Ascending aorta (tissue), 2 donors: ENCODE results near the gene CNDP1. TPM values are rescaled to one million over a fixed set of nuclear protein-coding genes. Genes with fewer than 3 reads are reported as not detected.
A peak's percentile ranks its signal among the peaks of the same experiment; 100 is the strongest.

Experiments
- DNase-seq, 2 donors: peaks; one replicate each; pipeline ENCODE4 v3.0.0-alpha.2; 2019; ENCODE audit warnings: low spot score in 2 of 2
- H3K27ac ChIP-seq, 2 donors: fragments of 200-600 bp; sonication (generic); one replicate each; pipeline ENCODE4 v1.5.1; 2016 to 2017; ENCODE audit warnings: mild to moderate bottlenecking in 1 of 2
- H3K27me3 ChIP-seq: fragments of 200-600 bp; sonication (generic); one replicate; pipeline ENCODE4 v1.5.1; 2017
- H3K36me3 ChIP-seq, 2 donors: fragments of 200-600 bp; sonication (generic); one replicate each; pipeline ENCODE4 v1.5.1; 2016
- H3K4me1 ChIP-seq, 2 donors: fragments of 200-600 bp; sonication (generic); one replicate each; pipeline ENCODE4 v1.5.1; 2016 to 2017; ENCODE audit warnings: mild to moderate bottlenecking in 1 of 2
- H3K4me3 ChIP-seq, 2 donors: fragments of 200-600 bp; sonication (generic); one replicate each; pipeline ENCODE4 v1.5.1; 2016 to 2017; ENCODE audit warnings: mild to moderate bottlenecking in 1 of 2
- H3K9me3 ChIP-seq, 2 donors: fragments of 200-600 bp; sonication (generic); one replicate each; pipeline ENCODE4 v1.5.1; 2016
- CTCF ChIP-seq, 3 experiments: fragments of 200-600 bp in 2 of 3; fragments of 450-650 bp in 1 of 3; sonication (generic) in 2 of 3; IDR thresholded peaks; one replicate each; pipeline ENCODE4 v1.5.1; 2016 to 2019; ENCODE audit warnings: antibody characterized with exemption in 3 of 3, mild to moderate bottlenecking in 1 of 3, moderate library complexity in 1 of 3
- intact Hi-C: fragments of 100-400 bp; cut with DNase I; formaldehyde crosslinking; loops from one replicate; pipeline ENCODE4 v1.15.1; 2023
- total RNA-seq: library from RNA; depleted of rRNA; stranded (reverse); fragments of >200 nt; gene quantifications from one replicate; pipeline ENCODE4 v1.1.0, GENCODE V29; 2016

CNDP1 gene, protein sequence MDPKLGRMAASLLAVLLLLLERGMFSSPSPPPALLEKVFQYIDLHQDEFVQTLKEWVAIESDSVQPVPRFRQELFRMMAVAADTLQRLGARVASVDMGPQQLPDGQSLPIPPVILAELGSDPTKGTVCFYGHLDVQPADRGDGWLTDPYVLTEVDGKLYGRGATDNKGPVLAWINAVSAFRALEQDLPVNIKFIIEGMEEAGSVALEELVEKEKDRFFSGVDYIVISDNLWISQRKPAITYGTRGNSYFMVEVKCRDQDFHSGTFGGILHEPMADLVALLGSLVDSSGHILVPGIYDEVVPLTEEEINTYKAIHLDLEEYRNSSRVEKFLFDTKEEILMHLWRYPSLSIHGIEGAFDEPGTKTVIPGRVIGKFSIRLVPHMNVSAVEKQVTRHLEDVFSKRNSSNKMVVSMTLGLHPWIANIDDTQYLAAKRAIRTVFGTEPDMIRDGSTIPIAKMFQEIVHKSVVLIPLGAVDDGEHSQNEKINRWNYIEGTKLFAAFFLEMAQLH
- total RNA-seq, result not detected

- no peaks in the 10 kb centered on the region for H3K9me3 ChIP-seq
- H3K27ac ChIP-seq, result no peak within 1 kb of the TSS
- H3K36me3 ChIP-seq, result no peaks in the 10 kb centered on the region
- TF ChIP-seq CTCF (IDR thresholded peaks at IDR 0.05), result no peak
- H3K27me3 ChIP-seq, result no peaks in the 10 kb centered on the region
- peak in 1 of 2 donors; percentile 41 for DNase-seq
- no peaks in the 10 kb centered on the region for H3K4me1 ChIP-seq
- H3K4me3 ChIP-seq, result no peak within 1 kb of the TSS
- intact Hi-C loops, result no loop called here
Observed at GRCh38 chr18:74534150-74534969, at the start of gene CNDP1. TSS of gene CNDP1 (plus strand) at chr18:74534500. CDS start at chr18:74534668, 168 bp downstream.

- no peaks in the 10 kb centered on the region for H3K36me3 ChIP-seq
- DNase-seq, result peak in 1 of 2 donors; percentile 50
- no peak for TF ChIP-seq CTCF (IDR thresholded peaks at IDR 0.05)
- H3K4me1 ChIP-seq, result no peaks in the 10 kb centered on the region
- H3K27me3 ChIP-seq, result no peaks in the 10 kb centered on the region
- H3K27ac ChIP-seq, result no peak overlapping the region
- H3K4me3 ChIP-seq, result no peak overlapping the region
- intact Hi-C loops, result no loop called here
- no peaks in the 10 kb centered on the region for H3K9me3 ChIP-seq
Observed at GRCh38 chr18:74486119-74486849, 48.0 kb upstream of the CNDP1 start.

- peak in 1 of 2 donors; percentile 42 for DNase-seq
- Histone ChIP-seq H3K9me3 (no peaks in the 10 kb centered on the region), H3K27ac (no peak overlapping the region), H3K4me3 (no peak overlapping the region), H3K36me3 (no peaks in the 10 kb centered on the region), H3K4me1 (no peaks in the 10 kb centered on the region), H3K27me3 (no peaks in the 10 kb centered on the region)
- TF ChIP-seq CTCF (IDR thresholded peaks at IDR 0.05), result no peak
- intact Hi-C loops, result no loop called here
Observed at GRCh38 chr18:74488354-74488753, 45.9 kb upstream of the CNDP1 start.

DNA sequence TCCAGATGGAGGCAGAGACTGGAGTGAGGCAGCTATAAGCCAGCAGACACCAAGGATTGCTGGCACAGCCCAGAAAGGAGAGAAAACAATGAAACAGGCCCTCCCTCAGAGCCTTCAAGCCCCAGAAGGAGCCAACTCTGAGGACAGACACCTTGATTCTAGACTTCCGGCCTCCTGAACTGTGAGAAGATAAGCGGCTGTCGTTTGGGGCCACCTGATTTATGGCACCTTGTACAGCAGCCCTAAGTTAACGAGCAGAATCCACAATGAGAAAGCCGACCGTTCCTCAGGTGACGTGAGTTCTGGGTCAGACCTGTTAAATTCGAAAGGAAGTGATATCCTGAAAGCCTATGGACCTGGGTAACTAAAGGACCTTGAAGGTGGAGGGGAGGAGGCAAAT is 45.4 kb upstream of the CNDP1 start:
- no peaks in the 10 kb centered on the region for H3K9me3 ChIP-seq
- no peak overlapping the region for H3K4me3 ChIP-seq
- intact Hi-C loops, result no loop called here

More for the DNA sequence above, 45.4 kb upstream of the CNDP1 start:
- peak in 1 of 2 donors; percentile 31 for DNase-seq
- Histone ChIP-seq H3K36me3 (no peaks in the 10 kb centered on the region), H3K27me3 (no peaks in the 10 kb centered on the region), H3K27ac (no peak overlapping the region), H3K4me1 (no peaks in the 10 kb centered on the region)
- TF ChIP-seq CTCF (IDR thresholded peaks at IDR 0.05), result no peak
